RWPE2 (cell line): ENCODE results near the gene THAP8.

Experiments
- ATAC-seq: fragments of 200-7000 bp; cut with Tn5 transposase; 3 replicates; pipeline ENCODE4 v1.9.1; 2021; ENCODE audit warnings: low read depth
- DNase-seq: peaks from one replicate; pipeline ENCODE4 v3.0.0-alpha.2; 2020; ENCODE audit warnings: low spot score
- H3K27ac ChIP-seq: fragments of 450-650 bp; 2 replicates; pipeline ENCODE4 v1.5.1; 2017; ENCODE audit warnings: mild to moderate bottlenecking; ENCODE audit not compliant: poor library complexity, severe bottlenecking
- H3K27me3 ChIP-seq: fragments of 250-450 bp; sonication (Bioruptor Pico); 2 replicates; pipeline ENCODE4 v1.5.1; 2021; ENCODE audit warnings: mild to moderate bottlenecking, moderate library complexity; ENCODE audit not compliant: insufficient read depth, poor library complexity, severe bottlenecking
- H3K36me3 ChIP-seq: fragments of 250-450 bp; sonication (Bioruptor Pico); 2 replicates; pipeline ENCODE4 v1.5.1; 2020; ENCODE audit warnings: low read depth, mild to moderate bottlenecking, moderate library complexity
- H3K4me1 ChIP-seq: fragments of 250-450 bp; sonication (Bioruptor Pico); 2 replicates; pipeline ENCODE4 v1.5.1; 2021; ENCODE audit warnings: mild to moderate bottlenecking, moderate library complexity; ENCODE audit not compliant: insufficient read depth, poor library complexity, severe bottlenecking
- H3K4me3 ChIP-seq: fragments of 250-450 bp; sonication (Bioruptor Pico); 2 replicates; pipeline ENCODE4 v1.5.1; 2021; ENCODE audit warnings: mild to moderate bottlenecking, moderate library complexity; ENCODE audit not compliant: severe bottlenecking
- H3K9me3 ChIP-seq: fragments of 250-450 bp; sonication (Bioruptor Pico); 2 replicates; pipeline ENCODE4 v1.5.1; 2021; ENCODE audit warnings: mild to moderate bottlenecking, moderate library complexity; ENCODE audit not compliant: severe bottlenecking
- TF ChIP-seq, protein P1 (sequence below): fragments of 450-650 bp; IDR thresholded peaks from one replicate; pipeline ENCODE4 v1.5.1; 2017; ENCODE audit warnings: mild to moderate bottlenecking, moderate library complexity; ENCODE audit not compliant: poor library complexity, severe bottlenecking

Gene THAP8

DNA sequence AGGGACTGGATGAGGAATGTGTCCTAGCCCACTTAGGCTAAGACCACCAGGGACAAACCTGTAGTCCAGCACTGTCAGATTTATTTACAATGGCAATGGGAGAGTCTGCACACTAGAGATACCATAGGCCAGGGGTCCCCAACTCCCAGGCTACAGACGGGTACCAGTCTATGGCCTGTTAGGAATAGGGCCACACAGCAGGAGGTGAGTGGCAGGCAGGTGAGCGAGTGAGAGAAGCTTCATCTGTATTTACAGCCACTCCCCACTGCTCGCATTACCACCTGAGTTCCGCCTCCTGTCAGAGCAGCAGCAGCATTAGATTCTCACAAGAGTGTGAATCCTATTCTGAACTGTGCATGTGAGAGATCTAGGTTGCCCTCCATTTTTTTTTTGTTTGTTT, 2.4 kb downstream of the THAP8 start:
- DNase-seq (no peak), ATAC-seq (no peak)
- H3K36me3 ChIP-seq = no peaks in the 10 kb centered on the region
- no peak overlapping the region for H3K27ac ChIP-seq
- H3K27me3 ChIP-seq = no peaks in the 10 kb centered on the region
- TF ChIP-seq, protein P1, sequence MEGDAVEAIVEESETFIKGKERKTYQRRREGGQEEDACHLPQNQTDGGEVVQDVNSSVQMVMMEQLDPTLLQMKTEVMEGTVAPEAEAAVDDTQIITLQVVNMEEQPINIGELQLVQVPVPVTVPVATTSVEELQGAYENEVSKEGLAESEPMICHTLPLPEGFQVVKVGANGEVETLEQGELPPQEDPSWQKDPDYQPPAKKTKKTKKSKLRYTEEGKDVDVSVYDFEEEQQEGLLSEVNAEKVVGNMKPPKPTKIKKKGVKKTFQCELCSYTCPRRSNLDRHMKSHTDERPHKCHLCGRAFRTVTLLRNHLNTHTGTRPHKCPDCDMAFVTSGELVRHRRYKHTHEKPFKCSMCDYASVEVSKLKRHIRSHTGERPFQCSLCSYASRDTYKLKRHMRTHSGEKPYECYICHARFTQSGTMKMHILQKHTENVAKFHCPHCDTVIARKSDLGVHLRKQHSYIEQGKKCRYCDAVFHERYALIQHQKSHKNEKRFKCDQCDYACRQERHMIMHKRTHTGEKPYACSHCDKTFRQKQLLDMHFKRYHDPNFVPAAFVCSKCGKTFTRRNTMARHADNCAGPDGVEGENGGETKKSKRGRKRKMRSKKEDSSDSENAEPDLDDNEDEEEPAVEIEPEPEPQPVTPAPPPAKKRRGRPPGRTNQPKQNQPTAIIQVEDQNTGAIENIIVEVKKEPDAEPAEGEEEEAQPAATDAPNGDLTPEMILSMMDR = no peak
- no peaks in the 10 kb centered on the region for H3K9me3 ChIP-seq
- no peak overlapping the region for H3K4me3 ChIP-seq
- H3K4me1 ChIP-seq = peaks cover 3% of the 10 kb centered on the region

DNA sequence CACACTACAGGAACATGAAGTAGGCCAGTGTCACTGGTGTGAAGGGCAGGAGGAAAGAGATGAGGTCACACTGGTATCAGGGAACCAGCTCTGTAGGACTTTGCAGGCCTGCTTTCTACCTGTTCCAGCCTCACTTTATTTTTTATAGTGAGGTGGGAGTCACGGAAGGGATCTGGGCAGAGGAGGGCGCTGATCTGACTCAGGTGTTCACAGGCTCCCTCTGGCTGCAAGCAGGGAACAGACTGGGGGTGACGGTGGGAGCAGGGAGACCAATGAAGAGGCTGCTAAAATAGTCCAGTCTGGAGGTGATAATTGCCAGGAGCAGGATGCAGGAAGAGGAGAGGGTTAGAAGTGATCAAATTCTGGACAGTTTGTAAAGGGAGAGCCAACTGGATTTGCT, 2.8 kb downstream of the THAP8 start:
- Histone ChIP-seq H3K4me3 (no peak overlapping the region), H3K9me3 (no peaks in the 10 kb centered on the region), H3K27me3 (no peaks in the 10 kb centered on the region), H3K27ac (no peak overlapping the region), H3K36me3 (no peaks in the 10 kb centered on the region), H3K4me1 (peaks cover 3% of the 10 kb centered on the region)
- TF ChIP-seq, protein P1 = peak; percentile 32
- no peak for ATAC-seq
- no peak for DNase-seq

DNA sequence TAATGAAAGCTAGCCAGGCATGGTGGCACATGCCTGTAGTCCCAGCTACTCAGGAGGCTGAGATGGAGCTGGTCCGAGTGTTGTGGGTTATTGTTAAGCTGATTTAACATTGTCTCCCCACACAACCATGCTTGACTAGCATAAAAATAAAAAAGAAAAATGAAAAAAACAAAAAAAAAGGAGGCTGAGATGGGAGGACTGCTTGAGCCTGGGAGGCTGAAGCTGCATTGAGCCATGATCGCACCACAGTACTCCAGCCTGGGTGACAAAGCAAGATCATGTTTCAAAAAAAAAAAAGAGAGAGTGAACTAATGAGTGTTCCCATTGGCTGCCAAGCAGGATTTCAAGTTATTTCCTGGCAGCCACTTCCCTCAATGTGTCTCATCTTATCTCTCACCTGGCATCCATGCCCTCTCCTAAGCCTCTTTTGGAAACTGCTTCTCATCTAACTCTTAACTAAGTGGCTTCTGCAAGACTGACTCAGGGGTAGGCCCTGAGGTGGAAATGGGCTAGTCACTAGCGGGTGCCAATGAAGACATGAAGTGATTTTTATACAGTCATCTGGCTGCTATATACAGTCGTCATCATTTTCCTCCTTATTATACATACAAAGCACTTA, 4.9 kb downstream of the THAP8 start:
- DNase-seq = no peak
- H3K36me3 ChIP-seq = peaks cover 3% of the 10 kb centered on the region; the same call in 1 of the 2 replicates
- no peak for ATAC-seq

DNA sequence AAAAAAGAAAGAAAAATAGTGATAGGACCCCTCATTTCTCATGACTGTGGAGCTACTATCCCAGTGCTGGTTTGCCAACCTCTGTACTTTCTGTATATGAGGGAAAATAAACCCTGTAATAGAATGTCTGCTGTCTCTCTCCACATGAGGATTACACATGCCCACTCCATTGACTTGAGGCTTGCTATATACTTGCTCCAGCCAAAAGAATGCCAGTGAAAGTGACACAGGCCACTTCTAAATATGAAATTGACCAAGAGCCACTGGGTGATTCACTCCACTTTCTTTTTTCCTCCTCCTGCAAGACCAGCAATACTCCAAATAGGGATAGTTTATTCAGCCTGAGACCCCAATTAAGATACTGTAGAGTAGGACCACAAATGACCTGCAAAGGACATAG, 6.2 kb downstream of the THAP8 start:
- ATAC-seq = no peak
- Histone ChIP-seq H3K27me3 (no peaks in the 10 kb centered on the region), H3K4me3 (no peak overlapping the region), H3K36me3 (peaks cover 7% of the 10 kb centered on the region; the same call in 1 of the 2 replicates), H3K9me3 (no peaks in the 10 kb centered on the region), H3K27ac (no peak overlapping the region), H3K4me1 (peaks cover 3% of the 10 kb centered on the region)
- TF ChIP-seq, protein P1 = no peak
- DNase-seq = no peak

More for the DNA sequence above, 4.9 kb downstream of the THAP8 start:
- Histone ChIP-seq H3K4me1 (peaks cover 3% of the 10 kb centered on the region), H3K4me3 (no peak overlapping the region), H3K9me3 (no peaks in the 10 kb centered on the region), H3K27me3 (no peaks in the 10 kb centered on the region), H3K27ac (peak overlapping the region; percentile 14)
- TF ChIP-seq, protein P1 = no peak

DNA sequence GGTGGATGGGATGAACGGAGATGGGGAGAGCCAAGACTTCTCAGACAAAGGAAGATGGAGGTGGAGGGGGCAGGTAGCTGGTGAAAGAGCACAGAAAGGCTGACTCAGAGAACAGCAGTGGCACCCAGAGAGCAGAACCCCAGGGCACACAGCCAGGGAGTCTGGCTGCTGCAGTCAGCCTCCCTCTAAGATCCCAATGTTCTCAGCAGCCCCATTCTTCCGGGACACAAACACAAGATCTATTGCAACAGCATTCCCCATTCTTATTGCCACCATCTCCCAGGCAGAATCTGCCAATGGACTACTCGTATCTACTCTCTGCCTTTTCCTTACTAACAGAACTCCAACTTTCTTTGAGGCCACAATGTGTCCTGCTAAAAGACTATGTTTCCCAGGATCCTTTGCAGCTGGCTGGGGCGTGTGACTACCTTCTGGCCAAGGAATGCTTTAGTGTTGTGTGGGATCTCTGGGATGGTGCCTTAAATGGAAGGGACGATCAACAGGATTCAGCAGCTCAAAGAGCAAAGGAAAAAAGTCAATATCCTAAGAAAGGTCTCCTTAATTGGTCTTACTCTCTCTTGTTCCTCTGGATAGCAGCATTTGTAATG, 7.5 kb downstream of the THAP8 start:
- Histone ChIP-seq H3K27me3 (no peaks in the 10 kb centered on the region), H3K9me3 (no peaks in the 10 kb centered on the region), H3K27ac (no peak overlapping the region), H3K4me1 (peaks cover 6% of the 10 kb centered on the region), H3K36me3 (peaks cover 8% of the 10 kb centered on the region), H3K4me3 (no peak overlapping the region)
- DNase-seq = no peak
- ATAC-seq = no peak
- TF ChIP-seq, protein P1 = no peak
